ENCODE results near the gene MRPL41.
"Not testable (repeated sequence)": the region's sequence is repeated elsewhere in the genome, so short reads cannot be mapped to it uniquely, and the experiment has no call there.

MRPL41 gene

GRCh38 chr9:137551264-137552021 lies at the start of gene MRPL41:
MRPL41 (plus strand) TSS chr9:137551879; CDS start chr9:137552082, 203 bp downstream.
- peak; percentile 79 to 89 (median 83) for DNase-seq (ENCODE audit: low read depth in 3 of 3)

- no peak for DNase-seq (ENCODE audit: low read depth in 3 of 3)
Observed at GRCh38 chr9:137502008-137502911, 49.4 kb upstream of the MRPL41 start.

GRCh38 chr9:137504432-137504777 lies 47.3 kb upstream of the MRPL41 start:
- DNase-seq (ENCODE audit: low read depth in 3 of 3) = no peak

- no peak for DNase-seq (ENCODE audit: low read depth in 3 of 3)
Observed at GRCh38 chr9:137505421-137506140, 46.1 kb upstream of the MRPL41 start.

- DNase-seq (ENCODE audit: low read depth in 3 of 3) = no peak
Observed at GRCh38 chr9:137506274-137506673, 45.4 kb upstream of the MRPL41 start.

- DNase-seq (ENCODE audit: low read depth in 3 of 3) = no peak
Observed at GRCh38 chr9:137506702-137507171, 44.9 kb upstream of the MRPL41 start.

GRCh38 chr9:137509198-137509597 lies 42.5 kb upstream of the MRPL41 start:
- no peak for DNase-seq (ENCODE audit: low read depth in 3 of 3)

- not testable (repeated sequence) for DNase-seq (ENCODE audit: low read depth in 3 of 3)
Observed at GRCh38 chr9:137511126-137511525, 40.6 kb upstream of the MRPL41 start.

- DNase-seq (ENCODE audit: low read depth in 3 of 3) = no peak
Observed at GRCh38 chr9:137511758-137512463, 39.8 kb upstream of the MRPL41 start.

GRCh38 chr9:137513136-137513535 lies 38.5 kb upstream of the MRPL41 start:
- not testable (repeated sequence) for DNase-seq (ENCODE audit: low read depth in 3 of 3)

GRCh38 chr9:137513801-137514570 lies 37.7 kb upstream of the MRPL41 start:
- not testable (repeated sequence) for DNase-seq (ENCODE audit: low read depth in 3 of 3)

- no peak for DNase-seq (ENCODE audit: low read depth in 3 of 3)
Observed at GRCh38 chr9:137514691-137515337, 36.9 kb upstream of the MRPL41 start.

- no peak for DNase-seq (ENCODE audit: low read depth in 3 of 3)
Observed at GRCh38 chr9:137515338-137515724, 36.3 kb upstream of the MRPL41 start.

- DNase-seq (ENCODE audit: low read depth in 3 of 3) = no peak
Observed at GRCh38 chr9:137516144-137516917, 35.3 kb upstream of the MRPL41 start.

- DNase-seq (ENCODE audit: low read depth in 3 of 3) = not testable (repeated sequence)
Observed at GRCh38 chr9:137518661-137519459, 32.8 kb upstream of the MRPL41 start.

- DNase-seq (ENCODE audit: low read depth in 3 of 3) = no peak
Observed at GRCh38 chr9:137519553-137519952, 32.1 kb upstream of the MRPL41 start.

GRCh38 chr9:137520614-137521404 lies 30.9 kb upstream of the MRPL41 start:
- DNase-seq (ENCODE audit: low read depth in 3 of 3) = no peak
